ENCODE results near the gene ZNF423.

- no peak for TF ChIP-seq HDGF (IDR thresholded peaks at IDR 0.05)
- TF ChIP-seq LCOR (CRISPR knock-in tag; IDR thresholded peaks at IDR 0.05): no peak
- no peak for TF ChIP-seq REST (IDR thresholded peaks at IDR 0.05; ENCODE audit: borderline replicate concordance)
- no peak for TF ChIP-seq REST (CRISPR knock-in tag; IDR thresholded peaks at IDR 0.05; ENCODE audit: low read depth)
- no peak for TF ChIP-seq ATF3 (IDR thresholded peaks at IDR 0.05)
- no peak for TF ChIP-seq ATF3 (CRISPR knock-in tag; conservative IDR thresholded peaks at IDR 0.05)
- no peak for TF ChIP-seq CXXC5 (CRISPR knock-in tag; IDR thresholded peaks at IDR 0.05)
- TF ChIP-seq MXI1 (IDR thresholded peaks at IDR 0.05; ENCODE audit: low read depth, low read length): no peak
- TF ChIP-seq ARHGAP35 (IDR thresholded peaks at IDR 0.05; ENCODE audit: partially characterized antibody): no peak
Measured at GRCh38 chr16:49488740-49489525, 367.0 kb downstream of the ZNF423 start.
